ENCODE measurements around the gene RTP2. TPM values are rescaled to one million over a fixed set of nuclear protein-coding genes. Genes with fewer than 3 reads are reported as not detected.

Gene RTP2
- total RNA-seq, result not detected in 2 replicates

GRCh38 chr3:187702507-187703033 is at the start of gene RTP2:
RTP2 (minus strand) TSS chr3:187702557; CDS start chr3:187702128, 429 bp downstream.

GRCh38 chr3:187745201-187746058 is 43.1 kb upstream of the RTP2 start, which contains the start of gene BCL6:
BCL6 (minus strand) TSS chr3:187745468; CDS start chr3:187733693, 11,775 bp downstream.

GRCh38 chr3:187669675-187670504 is 32.5 kb downstream of the RTP2 start, which contains the start of gene SST:
SST (minus strand) TSS chr3:187670394; CDS start chr3:187670291, 103 bp downstream.

Other genes starting within 250 kb of the RTP2 start
- not detected in 2 replicates for gene SST, start 32.2 kb downstream of the RTP2 start, total RNA-seq
- gene BCL6, start 42.9 kb upstream of the RTP2 start, total RNA-seq, result 25.5 and 26.2 TPM in 2 replicates